22Rv1 (cell line): ENCODE results near the gene LENG9.

ENCODE experiments used
- H3K27ac ChIP-seq: fragments of 450-650 bp; 2 replicates; pipeline ENCODE4 v1.5.1; 2017
- CTCF ChIP-seq: fragments of 450-650 bp; IDR thresholded peaks from 2 replicates; pipeline ENCODE4 v1.5.1; 2017; ENCODE audit warnings: mild to moderate bottlenecking
- ZFX ChIP-seq: fragments of 450-650 bp; IDR thresholded peaks from 2 replicates; pipeline ENCODE4 v1.6.1; 2017; ENCODE audit warnings: antibody characterized with exemption, borderline replicate concordance

Gene LENG9

DNA sequence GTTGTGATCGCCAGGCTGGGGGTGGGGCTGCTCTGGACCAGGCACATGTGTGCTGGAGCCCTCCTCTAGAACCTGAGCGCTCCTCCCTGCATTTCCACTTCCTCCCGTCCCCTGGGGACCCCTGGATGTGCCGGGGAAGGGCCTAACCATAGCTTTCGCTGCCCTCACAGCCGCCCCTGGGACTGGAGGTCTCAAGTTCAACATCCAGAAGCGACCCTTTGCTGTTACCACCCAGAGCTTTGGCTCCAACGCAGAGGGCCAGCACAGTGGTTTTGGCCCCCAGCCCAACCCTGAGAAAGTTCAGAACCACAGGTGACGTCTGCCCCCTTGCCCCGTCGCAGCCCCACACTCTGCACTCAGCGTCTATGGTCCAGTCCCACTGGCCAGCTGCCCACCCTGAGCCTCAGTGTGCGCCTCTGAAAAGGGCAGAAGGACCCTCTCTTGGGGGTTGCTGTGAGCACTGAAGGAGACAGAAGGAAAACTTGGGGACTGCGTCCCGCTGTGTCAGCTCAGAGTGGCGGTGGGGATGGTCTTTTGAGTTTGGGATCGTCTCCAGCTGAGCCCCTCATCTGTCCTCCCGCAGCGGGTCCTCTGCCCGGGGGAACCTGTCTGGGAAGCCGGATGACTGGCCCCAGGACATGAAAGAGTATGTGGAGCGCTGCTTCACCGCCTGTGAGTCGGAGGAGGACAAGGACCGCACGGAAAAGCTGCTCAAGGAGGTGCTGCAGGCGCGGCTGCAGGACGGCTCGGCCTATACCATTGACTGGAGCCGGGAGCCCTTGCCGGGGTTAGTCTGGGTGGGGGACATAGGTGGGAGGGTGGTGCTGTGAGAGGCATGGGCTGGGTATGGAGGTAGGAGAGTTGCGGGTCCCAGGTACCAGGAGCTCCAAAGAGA lies 8.6 kb downstream of the LENG9 start:
- no peak overlapping the region for H3K27ac ChIP-seq
- no peak for TF ChIP-seq CTCF
- no peak for TF ChIP-seq ZFX

DNA sequence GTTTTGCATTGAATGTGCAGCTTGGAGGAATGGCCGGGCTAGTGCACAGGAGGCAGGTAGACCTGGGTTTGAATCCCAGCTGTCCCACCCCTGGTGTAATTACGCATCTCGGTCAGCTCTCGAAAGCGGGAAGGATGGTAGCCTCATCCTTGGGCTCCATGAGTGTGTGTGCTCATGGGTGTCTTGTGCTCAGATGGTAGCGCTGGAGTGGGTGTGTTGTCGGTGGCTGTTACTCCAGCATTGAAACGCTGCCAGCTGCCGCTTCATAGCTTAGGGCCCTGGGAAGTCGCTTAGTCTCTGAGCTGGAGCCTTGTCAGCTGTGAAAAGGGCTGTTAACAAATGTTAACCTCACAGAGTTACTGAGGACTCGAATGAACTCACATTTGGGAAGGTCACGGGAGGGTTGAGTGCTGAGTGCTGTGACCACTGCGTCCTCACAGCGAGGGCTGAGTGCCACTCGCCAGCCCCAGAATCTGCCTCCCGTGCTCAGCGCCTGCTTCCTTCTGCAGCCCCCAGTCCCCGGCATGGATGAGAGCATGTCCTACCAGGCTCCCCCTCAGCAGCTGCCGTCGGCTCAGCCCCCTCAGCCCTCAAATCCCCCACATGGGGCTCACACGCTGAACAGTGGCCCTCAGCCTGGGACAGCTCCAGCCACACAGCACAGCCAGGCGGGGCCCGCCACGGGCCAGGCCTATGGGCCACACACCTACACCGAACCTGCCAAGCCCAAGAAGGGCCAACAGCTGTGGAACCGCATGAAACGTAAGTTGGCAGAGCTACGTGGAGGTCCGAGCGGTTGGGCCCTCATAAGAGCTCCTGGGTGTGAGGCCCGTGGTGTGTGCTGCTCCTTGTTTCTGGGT lies 9.4 kb downstream of the LENG9 start:
- TF ChIP-seq CTCF (no peak), ZFX (no peak)
- H3K27ac ChIP-seq, result no peak overlapping the region

DNA sequence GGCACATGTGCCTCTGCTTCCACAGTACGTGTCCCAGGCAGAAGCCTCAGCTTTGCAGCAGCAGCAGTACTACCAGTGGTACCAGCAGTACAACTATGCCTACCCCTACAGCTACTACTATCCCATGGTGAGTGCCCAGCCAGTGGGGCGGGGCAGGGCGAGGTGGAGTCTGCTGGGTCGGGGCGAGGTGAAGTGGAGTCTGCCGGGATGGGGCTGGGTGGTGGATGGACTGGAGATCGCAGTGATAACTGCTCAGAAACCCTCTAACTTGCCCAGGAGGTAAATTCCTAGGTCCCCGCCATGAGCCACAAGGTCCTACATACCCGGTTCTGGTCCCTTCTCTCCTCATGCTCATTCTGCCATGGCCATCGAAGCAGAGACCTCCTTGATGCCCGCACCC lies 11.0 kb downstream of the LENG9 start:
- no peak overlapping the region for H3K27ac ChIP-seq
- TF ChIP-seq CTCF (no peak), ZFX (no peak)

DNA sequence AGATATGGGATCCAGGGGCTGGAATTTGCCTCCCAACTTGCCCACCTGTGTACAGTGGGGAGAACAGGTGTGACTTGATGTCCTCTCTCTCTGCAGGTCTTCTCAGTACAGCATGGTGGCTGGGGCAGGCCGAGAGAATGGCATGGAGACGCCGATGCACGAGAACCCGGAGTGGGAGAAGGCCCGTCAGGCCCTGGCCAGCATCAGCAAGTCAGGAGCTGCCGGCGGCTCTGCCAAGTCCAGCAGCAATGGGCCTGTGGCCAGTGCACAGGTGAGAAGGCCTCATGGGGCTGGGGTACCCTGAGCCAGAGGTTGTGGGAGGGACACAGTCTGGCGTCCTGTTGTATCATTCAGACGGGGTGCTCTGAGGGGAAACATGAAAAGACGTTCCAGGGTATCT lies 11.6 kb downstream of the LENG9 start:
- TF ChIP-seq ZFX, result no peak
- no peak for TF ChIP-seq CTCF
- no peak overlapping the region for H3K27ac ChIP-seq

- no peak for TF ChIP-seq ZFX
- TF ChIP-seq CTCF, result no peak
Measured at GRCh38 chr19:54451331-54451871, 12.2 kb downstream of the LENG9 start.

DNA sequence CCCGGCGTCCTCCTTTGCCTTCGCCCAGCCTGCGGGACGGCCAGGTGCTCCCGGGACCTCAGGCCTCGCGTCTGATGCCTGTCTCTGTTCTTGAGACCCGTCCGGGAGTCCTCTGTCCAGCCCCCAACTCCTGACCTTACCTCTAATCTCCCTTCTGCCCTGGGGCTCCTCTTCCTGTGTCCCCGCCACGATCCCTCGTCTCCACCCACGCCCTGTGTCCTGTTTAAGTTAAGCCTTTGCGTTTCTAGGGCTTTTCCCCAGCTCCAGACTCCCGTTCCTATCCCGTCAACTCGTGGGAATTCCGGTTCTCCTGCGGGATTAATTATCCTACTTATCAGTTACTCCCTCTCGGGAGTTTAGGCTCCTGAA lies 13.9 kb downstream of the LENG9 start:
- peak overlapping the region; percentile 85 for H3K27ac ChIP-seq
- TF ChIP-seq ZFX (no peak), CTCF (no peak)

More at GRCh38 chr19:54451331-54451871, 12.2 kb downstream of the LENG9 start:
- no peak overlapping the region for H3K27ac ChIP-seq
